ENCODE results near the gene RNASE13. TPM values are rescaled to one million over a fixed set of nuclear protein-coding genes. Genes with fewer than 3 reads are reported as not detected.

The RNASE13 gene
- polyA plus RNA-seq, 2 of the 4 experiments (the other 2 are of a cell fraction), result not detected

DNA sequence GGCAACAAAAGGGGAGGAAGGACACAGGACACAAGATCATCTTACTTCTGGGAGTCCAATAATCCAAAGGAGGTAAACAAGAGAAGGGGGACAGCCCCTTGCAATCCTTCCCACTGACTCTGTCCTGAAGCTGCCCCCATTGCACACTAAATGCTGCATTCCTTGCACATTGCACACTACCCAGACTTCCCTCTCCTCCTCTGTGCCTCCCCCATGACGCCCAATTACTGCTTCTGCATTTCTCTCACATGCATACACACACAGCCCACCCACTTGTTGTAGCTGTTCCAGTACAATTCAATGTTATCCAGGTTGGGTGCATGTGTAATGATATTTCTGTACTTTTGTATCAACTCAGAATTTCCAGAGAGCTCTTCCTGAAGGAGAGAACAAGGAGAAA, 15.2 kb downstream of the RNASE13 start:
- 21% methylated on average over 1 of the region's 1 CpG for WGBS (ENCODE audit: missing lambda C conversion rate)
- DNase-seq (ENCODE audit: low read depth in 1 of 2, low spot score in 1 of 2) (no peak), ATAC-seq (no peak), FAIRE-seq (no peak)
- no peak for TF ChIP-seq MYC (IDR thresholded peaks at IDR 0.05; ENCODE audit: borderline replicate concordance, low read length)
- TF ChIP-seq FOXS1 (CRISPR knock-in tag; IDR thresholded peaks at IDR 0.05), result no peak
- TF ChIP-seq ZC3H11A (IDR thresholded peaks at IDR 0.05), result no peak
- no peak for TF ChIP-seq TP53 (CRISPR knock-in tag; IDR thresholded peaks at IDR 0.05)
- no peak for TF ChIP-seq CBX2 (IDR thresholded peaks at IDR 0.05; ENCODE audit: borderline replicate concordance, low read depth)
- CTCF ChIA-PET, result interaction anchor here (0.9 to 16.3 kb wide), 8 partner anchors 12 to 124 kb away, joined by 3 to 323 read pairs (median 198); partner anchors contain the start of genes RNASE13, RNASE7, SLC39A2 and TMEM253
- no peak overlapping the region for H3K4me2 ChIP-seq
- H3K4me1 ChIP-seq, result no peaks in the 10 kb centered on the region
- H3K27ac ChIP-seq, result no peak overlapping the region
- POLR2A ChIA-PET, result no interaction called here
- no peak overlapping the region for H3K4me3 ChIP-seq
- no peaks in the 10 kb centered on the region for H3K9me3 ChIP-seq

DNA sequence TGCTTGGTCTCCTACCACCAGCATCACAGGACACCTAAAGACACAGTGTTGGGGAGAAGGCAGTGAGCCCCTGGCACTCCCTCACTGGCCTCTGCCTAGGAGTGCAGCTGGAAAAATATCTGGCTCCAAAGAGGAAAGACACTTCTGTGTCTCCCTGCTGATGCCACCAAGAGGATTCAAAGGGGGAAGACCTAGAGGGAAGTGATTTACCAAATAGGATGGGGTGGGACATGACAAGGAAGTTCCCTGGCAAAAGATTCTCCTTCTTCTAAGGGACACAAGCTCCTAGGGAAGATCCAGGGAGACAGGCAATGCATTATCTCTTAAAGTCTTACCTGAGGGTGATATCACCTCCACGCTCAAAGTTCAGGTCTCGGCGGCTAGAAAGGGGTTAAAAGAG, 15.8 kb downstream of the RNASE13 start:
- TF ChIP-seq BHLHE40 (IDR thresholded peaks at IDR 0.05; ENCODE audit: low read depth, low read length), result no peak
- no peak for TF ChIP-seq NFE2L2 (conservative IDR thresholded peaks at IDR 0.05; ENCODE audit: low read length)
- TF ChIP-seq, protein P1, sequence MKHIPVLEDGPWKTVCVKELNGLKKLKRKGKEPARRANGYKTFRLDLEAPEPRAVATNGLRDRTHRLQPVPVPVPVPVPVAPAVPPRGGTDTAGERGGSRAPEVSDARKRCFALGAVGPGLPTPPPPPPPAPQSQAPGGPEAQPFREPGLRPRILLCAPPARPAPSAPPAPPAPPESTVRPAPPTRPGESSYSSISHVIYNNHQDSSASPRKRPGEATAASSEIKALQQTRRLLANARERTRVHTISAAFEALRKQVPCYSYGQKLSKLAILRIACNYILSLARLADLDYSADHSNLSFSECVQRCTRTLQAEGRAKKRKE (CRISPR knock-in tag; IDR thresholded peaks at IDR 0.05; ENCODE audit: low read depth), result no peak
- no peak for TF ChIP-seq ZSCAN20 (CRISPR knock-in tag; IDR thresholded peaks at IDR 0.05)
- TF ChIP-seq, protein P2, sequence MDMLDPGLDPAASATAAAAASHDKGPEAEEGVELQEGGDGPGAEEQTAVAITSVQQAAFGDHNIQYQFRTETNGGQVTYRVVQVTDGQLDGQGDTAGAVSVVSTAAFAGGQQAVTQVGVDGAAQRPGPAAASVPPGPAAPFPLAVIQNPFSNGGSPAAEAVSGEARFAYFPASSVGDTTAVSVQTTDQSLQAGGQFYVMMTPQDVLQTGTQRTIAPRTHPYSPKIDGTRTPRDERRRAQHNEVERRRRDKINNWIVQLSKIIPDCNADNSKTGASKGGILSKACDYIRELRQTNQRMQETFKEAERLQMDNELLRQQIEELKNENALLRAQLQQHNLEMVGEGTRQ (IDR thresholded peaks at IDR 0.05), result no peak
- no peak for TF ChIP-seq SMC3 (IDR thresholded peaks at IDR 0.05)
- no peak for TF ChIP-seq TFCP2L1 (CRISPR knock-in tag; IDR thresholded peaks at IDR 0.05)
- TF ChIP-seq, protein P3, sequence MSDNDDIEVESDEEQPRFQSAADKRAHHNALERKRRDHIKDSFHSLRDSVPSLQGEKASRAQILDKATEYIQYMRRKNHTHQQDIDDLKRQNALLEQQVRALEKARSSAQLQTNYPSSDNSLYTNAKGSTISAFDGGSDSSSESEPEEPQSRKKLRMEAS (IDR thresholded peaks at IDR 0.05), result no peak
- TF ChIP-seq, protein P4, sequence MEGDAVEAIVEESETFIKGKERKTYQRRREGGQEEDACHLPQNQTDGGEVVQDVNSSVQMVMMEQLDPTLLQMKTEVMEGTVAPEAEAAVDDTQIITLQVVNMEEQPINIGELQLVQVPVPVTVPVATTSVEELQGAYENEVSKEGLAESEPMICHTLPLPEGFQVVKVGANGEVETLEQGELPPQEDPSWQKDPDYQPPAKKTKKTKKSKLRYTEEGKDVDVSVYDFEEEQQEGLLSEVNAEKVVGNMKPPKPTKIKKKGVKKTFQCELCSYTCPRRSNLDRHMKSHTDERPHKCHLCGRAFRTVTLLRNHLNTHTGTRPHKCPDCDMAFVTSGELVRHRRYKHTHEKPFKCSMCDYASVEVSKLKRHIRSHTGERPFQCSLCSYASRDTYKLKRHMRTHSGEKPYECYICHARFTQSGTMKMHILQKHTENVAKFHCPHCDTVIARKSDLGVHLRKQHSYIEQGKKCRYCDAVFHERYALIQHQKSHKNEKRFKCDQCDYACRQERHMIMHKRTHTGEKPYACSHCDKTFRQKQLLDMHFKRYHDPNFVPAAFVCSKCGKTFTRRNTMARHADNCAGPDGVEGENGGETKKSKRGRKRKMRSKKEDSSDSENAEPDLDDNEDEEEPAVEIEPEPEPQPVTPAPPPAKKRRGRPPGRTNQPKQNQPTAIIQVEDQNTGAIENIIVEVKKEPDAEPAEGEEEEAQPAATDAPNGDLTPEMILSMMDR (IDR thresholded peaks at IDR 0.05), result no peak
- no peak for TF ChIP-seq HOXB5 (CRISPR knock-in tag; IDR thresholded peaks at IDR 0.05)
- no peak for TF ChIP-seq FOSL2 (IDR thresholded peaks at IDR 0.05)
- no peak for TF ChIP-seq FOSL2 (CRISPR knock-in tag; IDR thresholded peaks at IDR 0.05)
- no peak for TF ChIP-seq ZNF302 (CRISPR knock-in tag; IDR thresholded peaks at IDR 0.05)
- TF ChIP-seq RFX5 (IDR thresholded peaks at IDR 0.05), result no peak
- no peak for TF ChIP-seq EHF (CRISPR knock-in tag; IDR thresholded peaks at IDR 0.05)
- TF ChIP-seq KDM1A (IDR thresholded peaks at IDR 0.05; ENCODE audit: low read depth), result no peak
- TF ChIP-seq, protein P5, sequence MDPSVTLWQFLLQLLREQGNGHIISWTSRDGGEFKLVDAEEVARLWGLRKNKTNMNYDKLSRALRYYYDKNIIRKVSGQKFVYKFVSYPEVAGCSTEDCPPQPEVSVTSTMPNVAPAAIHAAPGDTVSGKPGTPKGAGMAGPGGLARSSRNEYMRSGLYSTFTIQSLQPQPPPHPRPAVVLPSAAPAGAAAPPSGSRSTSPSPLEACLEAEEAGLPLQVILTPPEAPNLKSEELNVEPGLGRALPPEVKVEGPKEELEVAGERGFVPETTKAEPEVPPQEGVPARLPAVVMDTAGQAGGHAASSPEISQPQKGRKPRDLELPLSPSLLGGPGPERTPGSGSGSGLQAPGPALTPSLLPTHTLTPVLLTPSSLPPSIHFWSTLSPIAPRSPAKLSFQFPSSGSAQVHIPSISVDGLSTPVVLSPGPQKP (IDR thresholded peaks at IDR 0.05; ENCODE audit: low read depth, low read length), result no peak
- TF ChIP-seq, protein P6, sequence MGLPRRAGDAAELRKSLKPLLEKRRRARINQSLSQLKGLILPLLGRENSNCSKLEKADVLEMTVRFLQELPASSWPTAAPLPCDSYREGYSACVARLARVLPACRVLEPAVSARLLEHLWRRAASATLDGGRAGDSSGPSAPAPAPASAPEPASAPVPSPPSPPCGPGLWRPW (IDR thresholded peaks at IDR 0.05), result no peak
- TF ChIP-seq HEYL (CRISPR knock-in tag; IDR thresholded peaks at IDR 0.05), result no peak
- FAIRE-seq, result no peak
- Histone ChIP-seq H3K4me1 (no peaks in the 10 kb centered on the region), H3K4me2 (no peak overlapping the region), H3K9me3 (no peaks in the 10 kb centered on the region), H3K27ac (no peak overlapping the region), H3K4me3 (no peak overlapping the region)
- WGBS (ENCODE audit: missing lambda C conversion rate), result 77% methylated on average over 3 of the region's 3 CpGs
- POLR2A ChIA-PET, result no interaction called here
- CTCF ChIA-PET, result interaction anchor here (0.7 to 16.3 kb wide), 9 partner anchors 13 to 139 kb away, joined by 3 to 323 read pairs (median 185); partner anchors contain the start of genes RNASE13, RNASE7, SLC39A2 and TMEM253
- no peak for DNase-seq (ENCODE audit: low read depth in 1 of 2, low spot score in 1 of 2)
- ATAC-seq, result no peak

Measured in A549 (cell line).